ENCODE results near the gene ABCA13. TPM values are rescaled to one million over a fixed set of nuclear protein-coding genes. Genes with fewer than 3 reads are reported as not detected.

ABCA13 gene
- total RNA-seq, 1 experiment from 2014 or later, result 2.1 TPM

- DNase-seq, result peak; percentile 82
Measured at GRCh38 chr7:48213226-48213625, 42.0 kb downstream of the ABCA13 start.

DNA sequence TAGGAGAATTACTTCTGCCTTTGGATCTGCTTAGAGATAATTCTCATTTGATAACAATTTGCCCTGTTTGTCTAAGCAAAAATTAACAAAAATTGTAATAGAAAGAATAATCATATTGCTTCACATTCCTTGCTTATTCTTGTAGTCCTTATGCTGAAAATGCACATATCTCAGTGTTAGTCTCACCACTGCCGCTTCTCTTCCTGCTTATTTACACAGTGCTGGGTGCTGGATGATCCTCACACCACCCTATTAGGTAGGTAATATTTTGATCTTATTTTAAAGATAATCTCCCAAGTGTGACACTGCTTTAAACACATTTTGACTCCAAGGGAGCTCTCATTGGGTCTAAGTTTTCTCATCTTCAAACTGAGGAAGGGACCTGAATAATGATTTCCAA, 46.0 kb downstream of the ABCA13 start:
- no peaks in the 10 kb centered on the region for H4K20me1 ChIP-seq (ENCODE audit: low read length)
- no peaks in the 10 kb centered on the region for H3K36me3 ChIP-seq (ENCODE audit: low read depth, low read length)
- no peaks in the 10 kb centered on the region for H3K9me3 ChIP-seq (ENCODE audit: low read length)
- peaks cover 18% of the 10 kb centered on the region for H3K4me1 ChIP-seq (ENCODE audit: insufficient read depth, low read length)
- CTCF ChIA-PET, result no interaction called here
- H2AFZ ChIP-seq (ENCODE audit: low read length), result no peak overlapping the region
- H3K9me2 ChIP-seq (replicated peaks; ENCODE audit: low read length), result no peaks in the 10 kb centered on the region
- no peaks in the 10 kb centered on the region for H3K79me2 ChIP-seq (ENCODE audit: low read length)
- ATAC-seq (no peak), DNase-seq (no peak)
- TF ChIP-seq, protein P1, sequence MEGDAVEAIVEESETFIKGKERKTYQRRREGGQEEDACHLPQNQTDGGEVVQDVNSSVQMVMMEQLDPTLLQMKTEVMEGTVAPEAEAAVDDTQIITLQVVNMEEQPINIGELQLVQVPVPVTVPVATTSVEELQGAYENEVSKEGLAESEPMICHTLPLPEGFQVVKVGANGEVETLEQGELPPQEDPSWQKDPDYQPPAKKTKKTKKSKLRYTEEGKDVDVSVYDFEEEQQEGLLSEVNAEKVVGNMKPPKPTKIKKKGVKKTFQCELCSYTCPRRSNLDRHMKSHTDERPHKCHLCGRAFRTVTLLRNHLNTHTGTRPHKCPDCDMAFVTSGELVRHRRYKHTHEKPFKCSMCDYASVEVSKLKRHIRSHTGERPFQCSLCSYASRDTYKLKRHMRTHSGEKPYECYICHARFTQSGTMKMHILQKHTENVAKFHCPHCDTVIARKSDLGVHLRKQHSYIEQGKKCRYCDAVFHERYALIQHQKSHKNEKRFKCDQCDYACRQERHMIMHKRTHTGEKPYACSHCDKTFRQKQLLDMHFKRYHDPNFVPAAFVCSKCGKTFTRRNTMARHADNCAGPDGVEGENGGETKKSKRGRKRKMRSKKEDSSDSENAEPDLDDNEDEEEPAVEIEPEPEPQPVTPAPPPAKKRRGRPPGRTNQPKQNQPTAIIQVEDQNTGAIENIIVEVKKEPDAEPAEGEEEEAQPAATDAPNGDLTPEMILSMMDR (conservative IDR thresholded peaks at IDR 0.05; ENCODE audit: low read depth, low read length), result no peak
- TF ChIP-seq EZH2phosphoT487 (IDR thresholded peaks at IDR 0.05; ENCODE audit: borderline replicate concordance, low read length) (no peak), EZH2 (IDR thresholded peaks at IDR 0.05; ENCODE audit: low read length, unreplicated experiment) (no peak)
- no peak overlapping the region for H3K4me3 ChIP-seq (ENCODE audit: low read length)
- POLR2A ChIA-PET (ENCODE audit: unreplicated experiment), result no interaction called here
- BruUV-seq (replicated peaks), result no TSS peak
- no peak overlapping the region for H3K4me2 ChIP-seq (ENCODE audit: low read length)
- no peaks in the 10 kb centered on the region for H3K27me3 ChIP-seq (ENCODE audit: low read length)
- H3F3A ChIP-seq (ENCODE audit: low read length, unreplicated experiment), result no peaks in the 10 kb centered on the region
- no peak overlapping the region for H3K9ac ChIP-seq (ENCODE audit: low read length)
- intact Hi-C loops (cut with micrococcal nuclease), result no loop called here
- H3K27ac ChIP-seq (ENCODE audit: low read length), result no peak overlapping the region

More at GRCh38 chr7:48213226-48213625, 42.0 kb downstream of the ABCA13 start:
- H3K9me3 ChIP-seq (ENCODE audit: low read length), result no peaks in the 10 kb centered on the region
- ChIA-PET CTCF (interaction anchor here (0.6 to 1.7 kb wide), 3 partner anchors 45 to 93 kb away, joined by 3 to 9 read pairs (median 4); no protein-coding TSS in a partner anchor), POLR2A (ENCODE audit: unreplicated experiment) (interaction anchor here (0.6 kb wide), 2 partner anchors 223 to 581 kb away, joined by 3 to 13 read pairs; no protein-coding TSS in a partner anchor)
- no TSS peak for BruUV-seq (replicated peaks)
- no peaks in the 10 kb centered on the region for H3K9me2 ChIP-seq (replicated peaks; ENCODE audit: low read length)
- peak; percentile 95 for ATAC-seq
- no peaks in the 10 kb centered on the region for H4K20me1 ChIP-seq (ENCODE audit: low read length)
- TF ChIP-seq, protein P1 (conservative IDR thresholded peaks at IDR 0.05; ENCODE audit: low read depth, low read length), result no peak
- peak overlapping the region; percentile 31; the same call in 1 of the 2 replicates for H3K9ac ChIP-seq (ENCODE audit: low read length)
- intact Hi-C loops (cut with micrococcal nuclease), result loop anchor here (1.0 to 2.0 kb wide), 5 partner anchors 37 to 86 kb away; no protein-coding TSS in a partner anchor
- no peak overlapping the region for H2AFZ ChIP-seq (ENCODE audit: low read length)
- peak overlapping the region; percentile 69 for H3K27ac ChIP-seq (ENCODE audit: low read length)
- no peaks in the 10 kb centered on the region for H3K27me3 ChIP-seq (ENCODE audit: low read length)
- H3K4me2 ChIP-seq (ENCODE audit: low read length), result peak overlapping the region; percentile 44
- peaks cover 26% of the 10 kb centered on the region for H3K4me1 ChIP-seq (ENCODE audit: insufficient read depth, low read length)
- H3K36me3 ChIP-seq (ENCODE audit: low read depth, low read length), result no peaks in the 10 kb centered on the region
- H3K4me3 ChIP-seq (ENCODE audit: low read length), result no peak overlapping the region
- H3K79me2 ChIP-seq (ENCODE audit: low read length), result no peaks in the 10 kb centered on the region
- H3F3A ChIP-seq (ENCODE audit: low read length, unreplicated experiment), result no peaks in the 10 kb centered on the region

DNA sequence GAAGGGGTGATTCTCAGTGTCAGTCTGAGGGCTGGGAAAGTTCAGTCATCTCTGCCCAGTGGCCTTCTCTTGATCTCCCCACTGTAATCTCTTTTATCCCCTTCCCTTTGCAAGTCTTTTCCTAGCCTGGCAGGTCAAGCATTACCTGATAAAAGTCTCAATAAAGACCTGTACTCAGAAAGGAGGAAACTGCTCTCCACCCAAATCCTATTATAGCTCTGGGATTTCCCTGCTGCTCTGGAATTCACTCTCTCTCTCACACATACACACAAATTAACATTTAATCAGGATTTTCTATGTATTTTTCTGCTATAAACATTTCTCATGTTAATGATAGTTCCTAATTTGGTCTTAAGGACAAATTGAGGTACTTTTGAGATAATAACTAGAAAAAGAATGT, 46.5 kb downstream of the ABCA13 start:
- Histone ChIP-seq H3K9me2 (replicated peaks; ENCODE audit: low read length) (no peaks in the 10 kb centered on the region), H4K20me1 (ENCODE audit: low read length) (no peaks in the 10 kb centered on the region), H3K27me3 (ENCODE audit: low read length) (no peaks in the 10 kb centered on the region), H3K4me1 (ENCODE audit: insufficient read depth, low read length) (peaks cover 13% of the 10 kb centered on the region), H3K4me2 (ENCODE audit: low read length) (no peak overlapping the region), H3K9me3 (ENCODE audit: low read length) (no peaks in the 10 kb centered on the region), H3K4me3 (ENCODE audit: low read length) (no peak overlapping the region), H3K27ac (ENCODE audit: low read length) (no peak overlapping the region), H3K9ac (ENCODE audit: low read length) (no peak overlapping the region), H3K36me3 (ENCODE audit: low read depth, low read length) (no peaks in the 10 kb centered on the region), H3F3A (ENCODE audit: low read length, unreplicated experiment) (no peaks in the 10 kb centered on the region), H2AFZ (ENCODE audit: low read length) (no peak overlapping the region), H3K79me2 (ENCODE audit: low read length) (no peaks in the 10 kb centered on the region)
- BruUV-seq (replicated peaks), result no TSS peak
- POLR2A ChIA-PET (ENCODE audit: unreplicated experiment), result no interaction called here
- TF ChIP-seq EZH2 (IDR thresholded peaks at IDR 0.05; ENCODE audit: low read length, unreplicated experiment), result no peak
- no peak for TF ChIP-seq EZH2phosphoT487 (IDR thresholded peaks at IDR 0.05; ENCODE audit: borderline replicate concordance, low read length)
- TF ChIP-seq, protein P1 (conservative IDR thresholded peaks at IDR 0.05; ENCODE audit: low read depth, low read length), result no peak
- intact Hi-C loops (cut with micrococcal nuclease), result no loop called here
- no peak for ATAC-seq
- CTCF ChIA-PET, result no interaction called here
- DNase-seq, result no peak

All from PC-3 (cell line).